IMR-90 (cell line): Measurements from ENCODE around the gene ACKR1. TPM values are rescaled to one million over a fixed set of nuclear protein-coding genes. Genes with fewer than 3 reads are reported as not detected.

Experiments used
- ATAC-seq: fragments of 200-7000 bp; cut with Tn5 transposase; 2 replicates; pipeline ENCODE4 v1.9.1; 2020; ENCODE audit warnings: low read depth, mild to moderate bottlenecking, moderate library complexity
- BruUV-seq: library from RNA; stranded (reverse); fragments of 400-500 nt; replicated peaks from 2 replicates; lab custom pipeline; 2021; lab: Mats Ljungman, UMichigan
- CTCF ChIA-PET: fragments of 300-600 bp; formaldehyde crosslinking; extraction: SDS; loops from one replicate; lab custom pipeline; 2021; ENCODE audit warnings: antibody characterized with exemption; lab: Yijun Ruan, JAX
- POLR2A ChIA-PET: fragments of 300-600 bp; sonication (Branson Sonifier 250); formaldehyde crosslinking; loops from one replicate; lab custom pipeline; 2022; ENCODE audit warnings: antibody characterized with exemption; ENCODE audit not compliant: unreplicated experiment; lab: Charles Lee
- DNase-seq: peaks from one replicate; pipeline ENCODE4 v3.0.0; 2013
- H2AFZ ChIP-seq: replicated peaks from 2 replicates; pipeline ENCODE3; 2013; ENCODE audit warnings: low read length, mild to moderate bottlenecking; ENCODE audit not compliant: poor library complexity
- H2AK5ac ChIP-seq: 2 replicates; pipeline ENCODE4 v1.6.1; 2013; ENCODE audit warnings: low read depth, low read length, inconsistent platforms
- H2AK9ac ChIP-seq: replicated peaks from 2 replicates; pipeline ENCODE3; 2013; ENCODE audit warnings: mild to moderate bottlenecking, low read depth, low read length, moderate library complexity; ENCODE audit not compliant: poor library complexity
- H2BK120ac ChIP-seq: 2 replicates; pipeline ENCODE4 v1.6.1; 2013; ENCODE audit warnings: low read depth, low read length, inconsistent platforms
- H2BK15ac ChIP-seq: 3 replicates; pipeline ENCODE4 v1.6.1; 2013; ENCODE audit warnings: low read depth, low read length, inconsistent platforms
- H2BK20ac ChIP-seq: 2 replicates; pipeline ENCODE4 v1.6.1; 2013; ENCODE audit warnings: low read depth, mild to moderate bottlenecking, inconsistent platforms, low read length, moderate library complexity
- H2BK5ac ChIP-seq: 2 replicates; pipeline ENCODE4 v1.6.1; 2013; ENCODE audit warnings: mild to moderate bottlenecking, low read depth, low read length, inconsistent platforms; ENCODE audit not compliant: poor library complexity, severe bottlenecking
- H3K14ac ChIP-seq: replicated peaks from 2 replicates; pipeline ENCODE4 v1.6.1; 2013; ENCODE audit warnings: low read depth, low read length, inconsistent platforms
- H3K18ac ChIP-seq: 2 replicates; pipeline ENCODE4 v1.6.1; 2013; ENCODE audit warnings: low read depth, low read length, control low read depth
- H3K23ac ChIP-seq: 2 replicates; pipeline ENCODE4 v1.6.1; 2013; ENCODE audit warnings: low read depth, low read length, inconsistent platforms
- H3K27ac ChIP-seq: 2 replicates; pipeline ENCODE4 v1.5.1; 2013; ENCODE audit warnings: mild to moderate bottlenecking, control low read depth, low read length; ENCODE audit not compliant: insufficient read depth
- H3K27me3 ChIP-seq: 2 replicates; pipeline ENCODE4 v1.6.1; 2013; ENCODE audit warnings: low read length; ENCODE audit not compliant: control insufficient read depth, insufficient read depth
- H3K36me3 ChIP-seq: 2 replicates; pipeline ENCODE4 v1.6.1; 2013; ENCODE audit warnings: low read length, mixed read lengths; ENCODE audit not compliant: control insufficient read depth, insufficient read depth
- H3K4ac ChIP-seq: 2 replicates; pipeline ENCODE4 v1.6.1; 2013; ENCODE audit warnings: low read depth, low read length, inconsistent platforms
- H3K4me1 ChIP-seq: 2 replicates; pipeline ENCODE4 v1.6.1; 2013; ENCODE audit warnings: low read length, mixed read lengths; ENCODE audit not compliant: control insufficient read depth, insufficient read depth
- H3K4me2 ChIP-seq: 2 replicates; pipeline ENCODE4 v1.6.1; 2013; ENCODE audit warnings: low read depth, mild to moderate bottlenecking, control low read depth, low read length, moderate library complexity
- H3K4me3 ChIP-seq: 2 replicates; pipeline ENCODE4 v1.5.1; 2013; ENCODE audit warnings: low read depth, mild to moderate bottlenecking, control low read depth, low read length, moderate library complexity; ENCODE audit not compliant: insufficient read depth
- H3K56ac ChIP-seq: 2 replicates; pipeline ENCODE4 v1.6.1; 2013; ENCODE audit warnings: low read length, inconsistent platforms; ENCODE audit not compliant: insufficient read depth; ENCODE audit errors: extremely low read depth
- H3K79me1 ChIP-seq, 2 experiments: 2 replicates each; pipeline ENCODE4 v1.6.1; 2013; ENCODE audit warnings: low read length in 2 of 2, inconsistent platforms in 1 of 2, low read depth in 1 of 2
- H3K9ac ChIP-seq: 2 replicates; pipeline ENCODE4 v1.6.1; 2013; ENCODE audit warnings: low read depth, low read length, control low read depth
- H3K9me1 ChIP-seq: 2 replicates; pipeline ENCODE4 v1.6.1; 2013; ENCODE audit warnings: low read length, inconsistent platforms; ENCODE audit not compliant: insufficient read depth
- H3K9me3 ChIP-seq: 2 replicates; pipeline ENCODE4 v1.6.1; 2013; ENCODE audit warnings: low read length; ENCODE audit not compliant: control insufficient read depth, insufficient read depth
- H4K20me1 ChIP-seq: 2 replicates; pipeline ENCODE4 v1.6.1; 2013; ENCODE audit warnings: low read length, inconsistent platforms; ENCODE audit not compliant: insufficient read depth
- H4K5ac ChIP-seq: 2 replicates; pipeline ENCODE4 v1.6.1; 2013; ENCODE audit warnings: mild to moderate bottlenecking, low read depth, low read length, control low read depth
- H4K8ac ChIP-seq, 2 experiments: 2 replicates each; pipeline ENCODE4 v1.6.1; 2013; ENCODE audit warnings: low read depth in 2 of 2, low read length in 2 of 2, control low read depth in 1 of 2, inconsistent platforms in 1 of 2
- H4K91ac ChIP-seq: 2 replicates; pipeline ENCODE4 v1.6.1; 2013; ENCODE audit warnings: low read depth, low read length, inconsistent platforms; ENCODE audit not compliant: insufficient read depth
- CEBPB ChIP-seq: IDR thresholded peaks from 2 replicates; pipeline ENCODE4 v1.6.1; 2012; ENCODE audit warnings: low read depth, low read length, improper control_type of control experiment
- NFE2L2 ChIP-seq: fragments of 150-350 bp; IDR thresholded peaks from 2 replicates; pipeline ENCODE4 v1.6.1; 2016; ENCODE audit warnings: low read depth, mild to moderate bottlenecking, low read length
- RFX5 ChIP-seq: IDR thresholded peaks from 2 replicates; pipeline ENCODE4 v1.8.0; 2012; ENCODE audit warnings: low read depth, mild to moderate bottlenecking, low read length, moderate library complexity
- WGBS, 2 experiments: methylation state at CpG; one replicate each; pipeline versions ENCODE4 v1.1.5 to v1.1.7; 2013; ENCODE audit warnings: missing lambda C conversion rate in 2 of 2; ENCODE audit not compliant: insufficient read length in 1 of 2; ENCODE audit errors: extremely low coverage in 2 of 2; 5-methylcytosine and 5-hydroxymethylcytosine counted together
- dilution Hi-C: fragments of 300-500 bp; cut with HindIII; formaldehyde crosslinking; loops from one replicate; pipeline ENCODE4 v1.14.3; 2018; ENCODE audit warnings: low sequenced_read_pairs; ENCODE audit not compliant: unreplicated experiment
- in situ Hi-C: fragments of 300-500 bp; cut with MboI; formaldehyde crosslinking; loops from 3 replicates; pipeline ENCODE4 v1.14.3; 2019; ENCODE audit warnings: low sequenced_read_pairs, inconsistent platforms, mixed read lengths
- intact Hi-C: fragments of 100-400 bp; cut with micrococcal nuclease; formaldehyde crosslinking; loops from 2 replicates; pipeline ENCODE4 v1.10.0; 2022
- polyA plus RNA-seq, 3 experiments: library from polyadenylated mRNA; depleted of rRNA; stranded (reverse); fragments of >200 nt; gene quantifications; 2 replicates each; pipeline ENCODE4 v1.2.3, GENCODE V29; 2012; ENCODE audit warnings: low replicate concordance in 1 of 3
- total RNA-seq: library from RNA; depleted of rRNA; stranded (reverse); fragments of >200 nt; gene quantifications from 2 replicates; pipeline ENCODE4 v1.2.3, GENCODE V29; 2012

Gene ACKR1
- total and polyA plus RNA-seq, 2 of the 4 experiments (the other 2 are of a cell fraction): not detected

GRCh38 chr1:159203610-159204009 is 1.1 kb upstream of the ACKR1 start:
- Histone ChIP-seq H2BK5ac (no peak overlapping the region), H2BK15ac (no peak overlapping the region), H2AK9ac (no peak overlapping the region), H2BK120ac (no peak overlapping the region), H2AFZ (no peak overlapping the region), H3K4me2 (no peak overlapping the region), H3K9me3 (no peaks in the 10 kb centered on the region), H3K4me1 (no peaks in the 10 kb centered on the region), H3K4ac (no peak overlapping the region), H3K27ac (no peak overlapping the region), H3K27me3 (no peaks in the 10 kb centered on the region; the same call in 1 of the 2 replicates), H3K14ac (no peak overlapping the region), H3K9me1 (no peaks in the 10 kb centered on the region), H4K91ac (no peak overlapping the region), H3K23ac (no peak overlapping the region), H3K36me3 (no peaks in the 10 kb centered on the region), H3K79me1 (no peaks in the 10 kb centered on the region), H3K4me3 (no peak overlapping the region), H3K18ac (no peak overlapping the region), H3K56ac (no peak overlapping the region), H4K20me1 (no peaks in the 10 kb centered on the region), H4K8ac (no peak overlapping the region), H3K9ac (no peak overlapping the region), H2AK5ac (no peak overlapping the region), H2BK20ac (no peak overlapping the region), H4K5ac (no peak overlapping the region)
- ChIA-PET CTCF (no interaction called here), POLR2A (no interaction called here)
- no peak for TF ChIP-seq CEBPB
- TF ChIP-seq NFE2L2: no peak
- TF ChIP-seq RFX5: no peak
- in situ Hi-C loops (loop anchor here (25.0 kb wide), 1 partner anchor 684 kb away; no protein-coding TSS in a partner anchor), dilution Hi-C loops (no loop called here), intact Hi-C loops (no loop called here)
- no peak for DNase-seq
- WGBS, 2 experiments: no CpG with 5 or more reads among the region's 6 CpGs
- BruUV-seq: no TSS peak
- no peak for ATAC-seq
